Mesenchymal stem cell (in vitro differentiated cells and primary cell): ENCODE measurements around the gene UBE2F.
A peak's percentile ranks its signal among the peaks of the same experiment; 100 is the strongest.
"Not testable (repeated sequence)": the region's sequence is repeated elsewhere in the genome, so short reads cannot be mapped to it uniquely, and the experiment has no call there.

Experiments used
- DNase-seq: peaks from one replicate; pipeline ENCODE4 v3.0.0-alpha.2; 2013
- H2AFZ ChIP-seq: one replicate; pipeline ENCODE4 v1.6.1; 2013; ENCODE audit warnings: low read depth, mild to moderate bottlenecking, control low read depth, inconsistent platforms, low read length, moderate library complexity
- H2AK5ac ChIP-seq: 2 replicates; pipeline ENCODE4 v1.6.1; 2013; ENCODE audit warnings: low read length, moderate library complexity, mild to moderate bottlenecking, inconsistent platforms; ENCODE audit not compliant: severe bottlenecking
- H2BK120ac ChIP-seq: one replicate; pipeline ENCODE4 v1.6.1; 2013; ENCODE audit warnings: low read depth, mild to moderate bottlenecking, inconsistent platforms, low read length, moderate library complexity
- H2BK12ac ChIP-seq, 2 experiments: one replicate each; pipeline ENCODE4 v1.6.1; 2013; ENCODE audit warnings: inconsistent platforms in 2 of 2, low read length in 2 of 2, mild to moderate bottlenecking in 2 of 2, moderate library complexity in 2 of 2, control low read depth in 1 of 2
- H2BK15ac ChIP-seq: one replicate; pipeline ENCODE4 v1.6.1; 2013; ENCODE audit warnings: mild to moderate bottlenecking, low read depth, inconsistent platforms; ENCODE audit not compliant: poor library complexity, severe bottlenecking
- H2BK5ac ChIP-seq: 2 replicates; pipeline ENCODE4 v1.6.1; 2013; ENCODE audit warnings: low read depth, mild to moderate bottlenecking, low read length, control low read depth, inconsistent platforms; ENCODE audit not compliant: poor library complexity, severe bottlenecking
- H3K14ac ChIP-seq, 2 experiments: one replicate each; pipeline ENCODE4 v1.6.1; 2013; ENCODE audit warnings: inconsistent platforms in 2 of 2, low read length in 2 of 2, control low read depth in 1 of 2, mild to moderate bottlenecking in 1 of 2, moderate library complexity in 1 of 2
- H3K18ac ChIP-seq, 2 experiments: one replicate each; pipeline ENCODE4 v1.6.1; 2013; ENCODE audit warnings: inconsistent platforms in 2 of 2, low read length in 2 of 2, control low read depth in 1 of 2, low read depth in 1 of 2, mild to moderate bottlenecking in 1 of 2
- H3K23ac ChIP-seq, 2 experiments: one replicate each; pipeline ENCODE4 v1.6.1; 2013; ENCODE audit warnings: inconsistent platforms in 2 of 2, low read length in 2 of 2, mild to moderate bottlenecking in 2 of 2, moderate library complexity in 2 of 2, control low read depth in 1 of 2
- H3K27ac ChIP-seq: 2 replicates; pipeline ENCODE4 v1.5.1; 2013; ENCODE audit warnings: mild to moderate bottlenecking, moderate library complexity, low read length, control low read depth, inconsistent platforms; ENCODE audit not compliant: poor library complexity, severe bottlenecking
- H3K27me3 ChIP-seq, 2 experiments: 2 replicates each; pipeline versions ENCODE4 v1.6.1 to v1.7.0; 2013; ENCODE audit warnings: low read length in 2 of 2, mild to moderate bottlenecking in 2 of 2, moderate library complexity in 2 of 2, control low read depth in 1 of 2, inconsistent platforms in 1 of 2; ENCODE audit not compliant: control insufficient read depth in 1 of 2, insufficient read depth in 1 of 2
- H3K36me3 ChIP-seq, 2 experiments: 2 replicates each; pipeline versions ENCODE4 v1.6.1 to v1.7.0; 2013; ENCODE audit warnings: low read length in 2 of 2, control low read depth in 1 of 2, inconsistent platforms in 1 of 2, low read depth in 1 of 2, mild to moderate bottlenecking in 1 of 2; ENCODE audit not compliant: insufficient read depth in 2 of 2, control insufficient read depth in 1 of 2
- H3K4ac ChIP-seq, 2 experiments: one replicate each; pipeline ENCODE4 v1.6.1; 2013; ENCODE audit warnings: inconsistent platforms in 2 of 2, low read length in 2 of 2, mild to moderate bottlenecking in 2 of 2, moderate library complexity in 2 of 2, control low read depth in 1 of 2, low read depth in 1 of 2
- H3K4me1 ChIP-seq: 2 replicates; pipeline ENCODE4 v1.6.1; 2013; ENCODE audit warnings: low read depth, low read length, control low read depth; ENCODE audit not compliant: control insufficient read depth, insufficient read depth
- H3K4me2 ChIP-seq: 2 replicates; pipeline ENCODE4 v1.6.1; 2013; ENCODE audit warnings: low read length, mild to moderate bottlenecking, inconsistent platforms; ENCODE audit not compliant: poor library complexity, severe bottlenecking
- H3K4me3 ChIP-seq, 2 experiments: 2 replicates each; pipeline versions ENCODE4 v1.5.1 to v1.7.0; 2013; ENCODE audit warnings: low read length in 2 of 2, mild to moderate bottlenecking in 2 of 2, control low read depth in 1 of 2, low read depth in 1 of 2; ENCODE audit not compliant: insufficient read depth in 1 of 2
- H3K79me1 ChIP-seq: replicated peaks from 2 replicates; pipeline ENCODE4 v1.6.1; 2013; ENCODE audit warnings: mild to moderate bottlenecking, control low read depth, low read length, inconsistent platforms; ENCODE audit not compliant: poor library complexity, severe bottlenecking
- H3K9ac ChIP-seq: 2 replicates; pipeline ENCODE4 v1.7.0; 2013; ENCODE audit warnings: mild to moderate bottlenecking, low read length, moderate library complexity
- H3K9me3 ChIP-seq: 2 replicates; pipeline ENCODE4 v1.7.0; 2013; ENCODE audit warnings: mild to moderate bottlenecking, low read length; ENCODE audit not compliant: control insufficient read depth
- H4K8ac ChIP-seq: one replicate; pipeline ENCODE4 v1.6.1; 2013; ENCODE audit warnings: inconsistent platforms, mild to moderate bottlenecking, low read length, moderate library complexity
- H4K91ac ChIP-seq: one replicate; pipeline ENCODE4 v1.6.1; 2013; ENCODE audit warnings: mild to moderate bottlenecking, low read length, inconsistent platforms
- WGBS: methylation state at CpG from one replicate; pipeline ENCODE4 v1.1.7; 2013; ENCODE audit warnings: mixed read lengths; 5-methylcytosine and 5-hydroxymethylcytosine counted together

The UBE2F gene

GRCh38 chr2:238055841-238056240 is 89.0 kb downstream of the UBE2F start:
- Histone ChIP-seq H3K27ac (no peak overlapping the region), H4K8ac (no peak overlapping the region), H2BK120ac (no peak overlapping the region), H3K4me2 (no peak overlapping the region), H3K9ac (no peak overlapping the region), H3K9me3 (no peaks in the 10 kb centered on the region), H2AFZ (no peak overlapping the region), H3K23ac (no peak overlapping the region), H3K4me3 (no peak overlapping the region), H3K18ac (no peak overlapping the region), H3K79me1 (peaks cover 5% of the 10 kb centered on the region), H3K36me3 (no peaks in the 10 kb centered on the region), H2AK5ac (no peak overlapping the region), H2BK12ac (no peak overlapping the region), H4K91ac (no peak overlapping the region), H3K14ac (no peak overlapping the region), H3K4me1 (no peaks in the 10 kb centered on the region), H3K27me3 (peaks cover 0 to 2% of the 10 kb centered on the region in 2 experiments), H2BK5ac (no peak overlapping the region), H2BK15ac (no peak overlapping the region), H3K4ac (no peak overlapping the region)
- 92% methylated on average over 2 of the region's 3 CpGs for WGBS
- no peak for DNase-seq

GRCh38 chr2:238057696-238058575 is 91.1 kb downstream of the UBE2F start:
- not testable (repeated sequence) for H3K18ac ChIP-seq, H3K36me3 ChIP-seq, H3K4me2 ChIP-seq, H3K23ac ChIP-seq, H3K9ac ChIP-seq, H4K8ac ChIP-seq, H2BK120ac ChIP-seq, H3K4me1 ChIP-seq, H2BK5ac ChIP-seq, H3K27me3 ChIP-seq, H2BK15ac ChIP-seq, H2BK12ac ChIP-seq, H4K91ac ChIP-seq, H3K9me3 ChIP-seq, H2AK5ac ChIP-seq, H3K4me3 ChIP-seq, H3K4ac ChIP-seq, DNase-seq, H2AFZ ChIP-seq, H3K14ac ChIP-seq, H3K27ac ChIP-seq
- peaks cover 13% of the 10 kb centered on the region for H3K79me1 ChIP-seq
- 96% methylated on average over 44 of the region's 44 CpGs for WGBS

DNA sequence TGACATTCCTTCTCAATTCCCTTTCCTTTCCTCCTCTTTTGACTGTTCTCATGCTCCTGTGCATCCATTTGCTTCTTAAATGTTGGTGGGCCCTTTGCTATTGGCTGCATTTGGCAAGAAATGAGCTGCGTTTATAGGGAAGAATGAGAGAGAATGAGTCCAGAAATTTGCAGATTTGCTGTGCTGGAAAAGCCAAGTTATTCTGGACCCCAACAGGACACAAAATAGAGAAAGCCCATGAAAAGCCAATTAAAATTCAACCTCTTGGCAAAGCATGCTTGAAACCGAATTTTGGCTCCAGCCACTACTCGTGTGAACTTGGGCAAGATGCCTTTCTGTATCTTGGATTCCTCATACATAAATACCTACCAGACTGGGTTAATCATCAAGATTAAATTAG is 92.7 kb downstream of the UBE2F start:
- Histone ChIP-seq H2BK15ac (no peak overlapping the region), H3K9ac (peak overlapping the region; percentile 89), H2BK12ac (no peak overlapping the region), H3K27me3 (peaks cover 0 to 2% of the 10 kb centered on the region in 2 experiments), H3K23ac (no peak overlapping the region), H3K4me1 (peaks cover 7% of the 10 kb centered on the region), H3K18ac (no peak overlapping the region), H2BK5ac (no peak overlapping the region), H2BK120ac (no peak overlapping the region), H2AFZ (no peak overlapping the region), H3K4me2 (peak overlapping the region; percentile 60), H3K9me3 (no peaks in the 10 kb centered on the region), H3K27ac (no peak overlapping the region), H4K91ac (no peak overlapping the region), H3K36me3 (peaks cover 0 to 5% of the 10 kb centered on the region in 2 experiments), H3K79me1 (peaks cover 17% of the 10 kb centered on the region), H3K14ac (no peak overlapping the region), H3K4ac (no peak overlapping the region), H3K4me3 (peak overlapping the region in 1 of 2 experiments; percentile 80), H4K8ac (no peak overlapping the region), H2AK5ac (no peak overlapping the region)
- 93% methylated on average over 3 of the region's 3 CpGs for WGBS
- no peak for DNase-seq

GRCh38 chr2:238060096-238060541 is 93.3 kb downstream of the UBE2F start:
- 2% methylated on average over 18 of the region's 18 CpGs for WGBS
- H2BK120ac ChIP-seq = peak overlapping the region; percentile 56
- peak overlapping the region; percentile 88 for H4K91ac ChIP-seq
- peak overlapping the region; percentile 77 to 82 for H3K18ac ChIP-seq
- peak overlapping the region; percentile 26 for H2BK15ac ChIP-seq
- H2BK12ac ChIP-seq = no peak overlapping the region
- H3K79me1 ChIP-seq = peaks cover 17% of the 10 kb centered on the region
- no peak overlapping the region for H2AK5ac ChIP-seq
- no peak overlapping the region for H3K23ac ChIP-seq
- no peak for DNase-seq
- peaks cover 7% of the 10 kb centered on the region for H3K4me1 ChIP-seq
- H3K14ac ChIP-seq = peak overlapping the region in 1 of 2 experiments; percentile 89
- peaks cover 0 to 11% of the 10 kb centered on the region in 2 experiments for H3K36me3 ChIP-seq
- peak overlapping the region; percentile 33 for H2AFZ ChIP-seq
- peak overlapping the region; percentile 60 for H3K4me2 ChIP-seq
- H3K27me3 ChIP-seq = peaks cover 0 to 2% of the 10 kb centered on the region in 2 experiments
- H3K27ac ChIP-seq = no peak overlapping the region
- peak overlapping the region; percentile 83 for H4K8ac ChIP-seq
- peak overlapping the region; percentile 8 for H2BK5ac ChIP-seq
- H3K4me3 ChIP-seq = peak overlapping the region; percentile 78 to 80
- H3K9ac ChIP-seq = peak overlapping the region; percentile 89
- no peaks in the 10 kb centered on the region for H3K9me3 ChIP-seq
- H3K4ac ChIP-seq = peak overlapping the region; percentile 90 to 94
